Stimulated activated CD4-positive, alpha-beta T cell treated with anti-CD3 and anti-CD28 coated beads, Interleukin-12 subunit alpha, Interleukin-12 subunit beta, amount 100 ng/mL, for 4 hours (primary cell): Measurements from ENCODE around the gene SARDH.
A peak's percentile ranks its signal among the peaks of the same experiment; 100 is the strongest.

Experiments
- DNase-seq: peaks from one replicate; pipeline ENCODE4 v3.0.0-alpha.2; 2020

The SARDH gene, protein sequence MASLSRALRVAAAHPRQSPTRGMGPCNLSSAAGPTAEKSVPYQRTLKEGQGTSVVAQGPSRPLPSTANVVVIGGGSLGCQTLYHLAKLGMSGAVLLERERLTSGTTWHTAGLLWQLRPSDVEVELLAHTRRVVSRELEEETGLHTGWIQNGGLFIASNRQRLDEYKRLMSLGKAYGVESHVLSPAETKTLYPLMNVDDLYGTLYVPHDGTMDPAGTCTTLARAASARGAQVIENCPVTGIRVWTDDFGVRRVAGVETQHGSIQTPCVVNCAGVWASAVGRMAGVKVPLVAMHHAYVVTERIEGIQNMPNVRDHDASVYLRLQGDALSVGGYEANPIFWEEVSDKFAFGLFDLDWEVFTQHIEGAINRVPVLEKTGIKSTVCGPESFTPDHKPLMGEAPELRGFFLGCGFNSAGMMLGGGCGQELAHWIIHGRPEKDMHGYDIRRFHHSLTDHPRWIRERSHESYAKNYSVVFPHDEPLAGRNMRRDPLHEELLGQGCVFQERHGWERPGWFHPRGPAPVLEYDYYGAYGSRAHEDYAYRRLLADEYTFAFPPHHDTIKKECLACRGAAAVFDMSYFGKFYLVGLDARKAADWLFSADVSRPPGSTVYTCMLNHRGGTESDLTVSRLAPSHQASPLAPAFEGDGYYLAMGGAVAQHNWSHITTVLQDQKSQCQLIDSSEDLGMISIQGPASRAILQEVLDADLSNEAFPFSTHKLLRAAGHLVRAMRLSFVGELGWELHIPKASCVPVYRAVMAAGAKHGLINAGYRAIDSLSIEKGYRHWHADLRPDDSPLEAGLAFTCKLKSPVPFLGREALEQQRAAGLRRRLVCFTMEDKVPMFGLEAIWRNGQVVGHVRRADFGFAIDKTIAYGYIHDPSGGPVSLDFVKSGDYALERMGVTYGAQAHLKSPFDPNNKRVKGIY

DNA sequence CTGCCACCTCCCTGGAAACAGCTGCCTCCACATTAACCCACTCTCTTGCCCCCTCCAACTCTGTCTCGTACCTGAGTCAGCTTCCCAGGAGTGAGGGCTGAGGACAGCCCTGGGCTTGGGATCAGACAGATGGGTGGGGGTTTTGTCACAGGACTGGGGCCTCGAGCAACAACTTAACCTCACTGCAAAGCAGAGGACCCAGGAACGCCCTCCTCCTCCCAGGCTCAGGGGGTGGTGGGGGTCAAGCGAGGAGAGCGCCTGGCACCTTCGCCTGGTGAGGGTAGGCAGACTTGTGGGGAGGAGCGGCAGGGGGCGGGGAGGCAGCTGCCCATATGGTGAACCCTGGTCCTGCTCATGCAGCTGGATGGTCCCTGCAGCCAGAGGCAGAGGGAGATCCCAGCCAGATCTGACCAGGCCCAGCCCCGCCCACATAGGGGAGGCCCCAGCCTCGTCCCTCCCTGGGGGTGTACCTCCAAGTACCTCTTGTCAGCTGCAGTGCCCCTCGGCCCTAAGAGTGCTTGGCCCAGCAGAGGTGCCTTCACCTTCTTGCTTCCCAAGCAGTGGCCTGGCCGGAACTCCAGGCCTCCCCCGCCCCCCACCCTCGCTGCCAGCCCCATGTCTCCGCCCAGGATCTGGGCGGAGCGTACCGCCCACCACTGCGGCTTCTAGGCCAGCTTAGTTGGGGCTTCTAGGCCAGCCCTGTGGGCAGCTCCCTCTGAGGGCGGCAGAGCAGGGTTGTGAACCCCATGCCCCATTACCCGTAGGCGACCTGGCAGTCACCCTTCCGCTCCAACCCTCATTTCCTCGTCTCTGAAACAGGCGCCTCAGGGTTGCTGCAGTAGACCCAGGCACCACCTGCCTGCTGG lies at the start of gene SARDH:
TSS of gene SARDH (minus strand) at position 579 of the 866 bp plus-strand sequence. CDS start 4,179 bp downstream, outside the sequence.
- DNase-seq, result peak; percentile 30

DNA sequence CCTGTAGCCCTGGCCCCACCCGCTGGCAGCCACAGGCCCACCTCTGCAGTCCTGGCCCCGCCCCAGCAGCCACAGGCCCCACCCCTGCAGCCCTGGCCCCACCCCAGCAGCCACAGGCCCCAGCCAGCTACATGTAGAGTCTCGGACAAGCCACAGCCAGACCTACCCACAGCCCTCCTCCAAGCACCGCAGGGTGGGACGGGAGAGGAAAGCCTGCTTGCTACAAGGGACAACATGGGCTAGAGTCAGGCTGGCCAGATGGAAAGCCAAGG lies 49.5 kb upstream of the SARDH start:
- DNase-seq, result no peak

DNA sequence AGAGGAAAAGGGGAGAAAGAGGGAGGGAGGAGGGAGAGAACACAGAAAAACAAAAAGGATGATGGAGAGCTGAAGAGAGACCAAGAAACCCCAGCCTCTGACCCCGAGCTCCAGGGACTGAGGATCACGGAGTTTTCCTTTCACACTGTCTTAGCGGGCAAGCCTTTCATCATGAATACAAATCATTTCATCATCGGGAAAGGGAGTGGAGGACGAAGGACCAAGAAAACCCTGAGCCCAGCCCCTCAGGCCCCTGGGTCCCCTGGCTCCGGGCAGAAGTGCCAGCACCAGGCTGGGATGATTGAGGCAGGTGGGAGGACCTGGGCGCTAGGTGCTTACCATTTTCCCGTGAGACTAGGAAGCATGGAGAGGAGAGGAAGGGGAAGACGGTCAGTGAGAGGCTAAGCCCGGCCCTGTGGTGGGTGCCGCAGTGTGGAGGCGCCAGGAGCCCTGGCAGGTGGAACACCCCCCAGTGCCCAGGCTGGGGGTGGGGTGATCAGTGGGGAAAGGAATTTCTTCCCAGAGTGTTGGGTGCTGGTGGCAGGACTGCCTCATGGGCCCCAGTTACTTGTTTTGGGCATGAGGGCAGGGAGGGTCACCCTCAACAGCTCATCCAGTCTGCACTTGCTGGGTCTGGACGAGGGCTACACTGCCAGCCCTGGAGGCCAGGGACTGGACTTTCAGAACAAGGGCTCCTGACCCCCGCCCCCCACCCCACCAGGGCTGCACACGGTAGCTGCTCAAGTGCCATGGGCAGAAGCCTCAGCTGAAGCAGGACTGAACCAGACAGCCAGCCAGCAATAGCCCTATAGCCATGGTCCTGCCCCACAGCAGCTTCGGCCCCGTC lies 49.0 kb upstream of the SARDH start:
- DNase-seq, result no peak

DNA sequence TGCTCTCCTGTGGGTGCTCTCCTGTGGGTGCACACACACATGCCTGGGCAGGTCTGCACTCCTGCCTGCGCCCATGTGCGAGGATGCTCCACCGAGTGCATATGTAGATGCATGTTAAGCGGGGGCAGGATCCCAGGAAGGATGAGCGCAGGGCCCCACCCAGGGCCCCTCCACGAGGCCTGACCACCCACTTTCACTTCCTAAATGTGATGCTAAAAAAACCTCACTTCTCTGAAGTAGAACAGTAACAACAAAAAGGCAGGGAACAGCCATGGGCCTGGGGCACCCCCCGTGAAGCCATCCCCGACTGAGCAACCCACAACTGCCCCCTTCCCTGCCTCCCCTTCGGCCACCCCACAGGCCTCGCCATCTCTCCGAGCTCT lies 48.2 kb upstream of the SARDH start:
- no peak for DNase-seq

DNA sequence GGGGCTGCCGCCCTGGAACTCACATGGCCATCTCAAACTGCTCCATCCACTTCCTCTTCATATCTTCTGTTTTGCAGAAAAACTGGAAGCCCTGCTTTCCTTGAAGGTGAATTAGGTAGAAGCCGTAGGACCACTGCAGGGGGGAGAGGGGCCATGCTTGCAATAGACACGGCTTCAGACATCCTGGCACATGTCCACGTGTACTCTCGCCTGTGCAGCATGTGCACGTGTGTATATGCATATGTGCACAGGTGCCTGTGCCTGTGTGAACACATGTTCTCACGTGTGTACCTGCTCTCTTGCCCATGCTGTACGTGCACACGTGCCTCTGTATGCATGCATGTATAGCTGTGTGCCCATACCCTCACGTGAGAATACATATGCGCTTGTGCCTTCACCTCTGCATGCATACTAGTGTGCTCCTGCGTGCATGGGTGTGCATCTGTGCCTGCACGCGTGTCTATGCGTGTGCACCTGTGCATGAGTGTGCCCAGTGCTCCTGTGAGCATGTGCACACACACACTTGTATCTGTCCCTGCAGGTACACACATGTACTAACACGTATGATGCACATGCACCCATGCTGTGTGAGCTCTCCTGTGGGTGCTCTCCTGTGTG lies 47.7 kb upstream of the SARDH start:
- DNase-seq, result no peak

DNA sequence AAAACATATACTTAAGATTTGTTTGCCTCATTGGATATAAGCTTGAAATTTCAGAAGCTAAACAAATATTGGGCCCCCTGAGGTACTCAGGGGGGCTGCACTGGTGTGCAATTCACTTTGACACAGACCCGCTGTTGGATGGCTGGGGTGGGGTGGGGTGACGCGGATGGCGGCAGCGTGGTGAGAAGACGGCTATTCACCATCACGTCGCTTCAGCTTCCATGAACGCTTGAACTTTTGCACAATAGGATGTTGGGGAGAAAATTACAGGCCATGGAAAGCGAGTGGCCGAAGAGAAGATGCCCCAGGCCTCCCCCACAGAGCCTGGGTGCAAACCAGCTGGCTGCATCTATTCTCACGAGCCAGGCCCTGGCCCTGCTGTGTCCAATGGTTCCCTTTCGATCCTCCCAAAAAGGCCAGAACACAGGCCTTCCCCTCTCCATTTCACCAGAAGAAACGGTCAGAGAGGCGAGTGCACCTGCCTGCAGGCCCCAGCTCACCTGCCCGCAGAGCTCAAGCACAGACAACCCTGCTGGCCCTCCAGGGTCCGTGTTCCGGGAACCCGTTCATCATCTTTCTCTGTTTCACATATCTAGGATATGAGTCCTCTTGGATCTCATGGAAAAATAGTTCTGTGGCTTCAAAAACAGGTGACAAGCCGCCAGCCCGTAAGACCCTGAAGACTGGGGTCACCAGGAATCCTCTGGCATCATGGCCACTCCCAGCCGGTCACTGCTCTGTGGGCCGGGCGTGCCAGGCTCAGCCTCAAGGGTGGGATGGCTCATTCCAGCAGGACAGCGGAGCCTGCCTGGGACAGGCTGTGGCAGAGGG lies 46.8 kb upstream of the SARDH start:
- DNase-seq, result no peak

DNA sequence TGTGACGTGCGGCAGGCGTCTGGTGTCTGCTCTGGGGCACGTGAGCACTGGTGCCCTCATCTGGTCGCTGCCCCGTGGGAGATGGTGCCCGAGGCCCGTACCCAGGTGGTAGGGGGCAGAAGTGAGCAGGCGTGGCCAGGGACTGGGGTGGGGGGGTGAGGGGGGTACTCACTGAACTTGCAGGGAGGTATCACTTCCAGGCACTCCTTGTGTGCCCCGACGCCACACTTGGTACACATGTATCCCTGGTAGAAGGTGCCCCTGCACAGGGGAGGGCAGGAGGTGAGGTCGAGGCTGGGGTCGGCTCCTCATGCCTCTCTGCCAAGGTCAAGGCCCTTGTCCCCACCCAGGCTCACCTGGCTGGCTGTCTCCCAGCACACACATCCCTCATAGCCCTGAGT lies 45.2 kb upstream of the SARDH start:
- DNase-seq, result no peak

DNA sequence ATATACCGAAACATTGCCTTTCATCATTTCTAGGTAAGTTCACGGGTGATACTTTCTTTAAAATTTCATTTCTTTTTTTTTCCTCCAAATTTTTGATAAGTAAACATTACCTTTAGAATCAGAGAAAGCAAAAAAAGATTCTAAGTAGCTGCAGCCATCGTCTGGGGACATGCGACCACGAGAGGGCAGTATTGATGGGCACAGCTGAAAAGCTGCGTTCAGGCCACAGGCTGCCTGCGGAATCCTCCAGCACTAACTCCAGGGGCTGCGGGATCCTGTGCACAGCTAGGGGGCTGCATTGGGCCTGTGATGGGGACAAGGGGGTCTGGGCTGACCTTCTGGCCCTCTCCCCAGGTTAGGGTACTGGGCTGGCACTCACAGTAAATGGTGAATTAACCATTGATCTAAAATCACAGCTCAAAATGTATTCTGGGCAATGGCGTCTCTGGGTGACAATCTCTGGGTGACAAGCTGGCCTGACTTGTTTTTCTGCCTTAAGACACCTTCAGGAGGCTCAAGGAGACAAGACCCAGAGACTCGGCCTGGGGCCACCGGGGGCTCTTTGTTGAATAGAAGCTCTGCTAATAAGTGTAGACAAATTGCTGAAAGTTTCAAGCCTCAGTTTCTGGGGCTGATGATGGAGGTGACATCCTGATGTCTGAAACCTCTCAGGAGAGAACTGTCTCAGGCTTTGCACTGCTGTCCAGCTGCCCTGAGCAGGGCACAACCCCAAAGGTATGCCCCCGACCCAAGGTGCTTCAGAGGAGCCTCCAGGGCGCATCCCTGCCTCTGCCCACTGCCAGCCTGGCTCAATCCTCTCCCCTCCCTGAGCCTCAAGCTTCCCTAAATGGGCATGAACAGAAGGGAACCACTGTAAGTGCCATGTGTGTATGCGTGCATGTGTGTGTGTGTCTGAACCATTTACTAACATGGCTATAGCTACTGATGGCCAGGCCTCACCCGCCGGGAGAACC lies 44.3 kb upstream of the SARDH start:
- peak; percentile 68 for DNase-seq

DNA sequence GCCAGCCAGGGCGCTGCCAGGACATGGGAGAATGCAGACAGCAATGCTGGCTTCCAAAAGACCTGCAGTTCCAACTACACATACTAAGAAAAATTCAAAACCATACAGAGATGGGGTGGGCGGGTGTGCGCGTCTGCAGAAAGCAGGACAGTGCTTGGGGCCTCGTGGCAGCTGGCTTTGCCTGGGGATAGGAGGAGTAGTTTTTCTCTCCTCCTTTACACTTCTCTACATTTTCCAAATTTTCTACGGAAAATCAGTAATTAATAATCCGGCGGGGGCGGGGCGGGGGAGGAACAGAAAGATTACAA lies 43.6 kb upstream of the SARDH start:
- DNase-seq, result no peak

DNA sequence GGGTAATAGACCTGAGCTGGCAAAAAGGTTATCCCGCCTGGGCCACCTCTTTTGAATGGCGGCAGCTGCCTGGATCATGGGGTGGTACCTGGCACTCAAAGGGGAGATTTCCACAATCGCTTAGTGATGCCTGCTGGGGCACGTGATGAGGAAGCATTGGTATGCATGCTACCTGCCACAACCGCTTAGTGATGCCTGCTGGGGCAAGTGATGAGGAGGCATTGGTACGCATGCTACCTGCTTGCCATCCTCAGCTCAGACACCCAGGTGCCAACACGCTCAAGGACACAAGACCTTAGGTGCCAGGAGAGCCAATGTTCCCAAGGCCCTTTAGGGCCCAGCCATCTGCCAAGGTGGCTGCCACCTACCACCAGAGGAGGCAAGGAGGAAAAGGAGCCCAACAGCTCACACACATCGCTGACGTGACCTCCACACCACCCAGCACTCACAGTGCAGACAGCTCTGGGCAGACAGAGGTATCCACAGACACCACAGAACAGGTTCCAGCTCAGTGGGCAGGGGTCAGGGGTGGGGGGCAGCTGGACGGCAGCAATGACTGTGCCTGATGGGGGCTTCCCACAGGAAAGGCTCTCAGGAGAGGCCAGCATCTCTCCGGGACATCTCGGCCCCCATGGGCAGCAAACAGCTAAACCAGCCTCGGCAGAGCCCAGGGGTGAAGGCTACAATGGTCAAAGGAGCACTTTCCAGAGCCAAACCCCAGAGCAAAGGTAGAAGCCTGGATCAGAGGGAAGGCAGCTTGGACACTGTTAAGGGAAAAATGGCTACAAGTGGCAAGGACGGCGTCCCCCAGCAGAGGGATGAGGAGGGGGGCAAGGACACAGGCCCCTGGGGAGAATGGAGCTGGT lies 43.0 kb upstream of the SARDH start:
- no peak for DNase-seq

DNA sequence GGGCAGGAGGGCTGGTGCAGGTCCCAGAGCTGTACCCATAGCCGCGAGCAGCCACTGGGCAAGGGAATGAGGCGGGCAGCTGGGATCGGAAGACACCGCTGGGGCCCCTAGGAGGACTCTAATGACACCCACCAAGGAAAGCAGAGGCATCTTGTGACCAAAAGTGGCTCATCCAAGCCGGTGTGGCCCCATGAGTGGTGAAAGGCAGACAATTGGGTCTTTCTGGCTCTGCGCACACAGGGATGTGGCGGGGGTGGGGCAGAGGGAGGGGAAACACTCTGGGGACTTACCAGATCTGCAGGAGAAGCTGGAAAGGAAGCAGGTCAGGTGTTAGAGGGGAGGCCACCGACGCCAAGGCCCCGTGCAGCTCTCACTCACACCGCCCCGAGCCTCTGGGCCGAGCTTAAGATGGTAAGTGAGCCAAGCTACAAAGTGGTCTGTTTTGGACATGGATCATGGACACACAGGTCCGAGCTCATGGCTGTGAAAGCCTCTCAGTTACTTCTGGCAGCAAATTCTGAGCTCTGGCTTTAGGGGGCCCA lies 42.3 kb upstream of the SARDH start:
- no peak for DNase-seq

DNA sequence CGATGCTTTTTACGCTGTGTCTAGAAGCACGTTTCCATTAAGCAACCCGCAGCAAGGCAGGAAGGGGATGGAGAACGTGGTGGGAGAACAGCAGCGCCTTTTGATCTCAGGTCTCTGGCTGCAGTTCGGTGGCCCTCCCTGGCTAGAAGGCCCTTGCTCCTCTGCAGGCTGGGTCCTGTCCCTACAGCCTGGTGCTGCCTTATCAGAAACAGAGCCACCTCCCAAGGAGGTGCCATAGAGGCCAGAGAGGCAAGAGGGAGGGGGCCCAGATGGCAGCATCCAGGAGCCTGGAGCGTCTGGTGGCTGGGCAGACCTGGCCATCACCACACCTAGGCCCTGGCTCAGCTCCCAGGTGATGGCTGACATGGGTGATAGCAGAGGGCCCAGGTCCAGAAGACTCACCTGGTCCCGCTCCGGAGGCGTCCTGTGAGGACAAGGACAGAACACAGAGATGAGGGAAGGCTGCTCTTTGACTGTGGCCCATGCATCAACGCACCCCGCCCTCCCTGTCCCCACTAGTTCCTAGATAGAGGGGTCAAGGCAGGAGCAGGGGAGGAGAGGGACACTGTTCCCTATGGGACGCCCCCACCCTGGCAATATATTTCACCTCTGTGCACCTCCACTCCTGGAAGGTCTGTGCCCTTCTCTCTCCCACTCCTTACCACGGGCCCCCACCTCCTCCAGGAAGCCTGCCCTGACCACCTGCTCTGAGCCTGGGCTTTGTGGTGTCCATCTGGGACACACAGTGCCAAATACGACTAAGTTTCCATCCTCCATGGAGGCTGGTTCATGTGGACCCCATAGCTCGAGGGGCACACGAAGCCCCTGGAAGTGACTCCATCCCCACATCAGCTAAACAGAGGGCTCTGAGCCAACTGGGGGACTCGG lies 41.6 kb upstream of the SARDH start:
- DNase-seq, result no peak

DNA sequence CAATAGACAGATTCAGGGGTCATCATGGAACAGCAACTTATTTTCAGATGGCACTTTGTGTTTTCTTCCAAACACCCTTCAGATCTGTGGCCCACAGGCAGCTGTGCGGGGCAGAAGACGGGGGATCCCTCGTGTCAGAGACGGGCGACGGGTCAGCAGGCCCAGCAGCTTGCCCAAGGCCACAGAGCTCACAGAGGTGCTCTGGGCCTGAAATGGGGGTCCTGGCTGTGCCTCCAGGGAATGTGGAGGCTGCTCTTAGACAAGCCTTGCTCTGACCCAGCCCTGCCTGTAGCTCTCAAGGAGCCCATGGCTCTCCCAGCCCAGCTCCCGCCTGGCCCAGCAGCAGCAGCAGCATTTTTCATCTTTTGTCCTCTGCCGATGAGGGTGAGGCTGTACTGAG lies 40.9 kb upstream of the SARDH start:
- no peak for DNase-seq

DNA sequence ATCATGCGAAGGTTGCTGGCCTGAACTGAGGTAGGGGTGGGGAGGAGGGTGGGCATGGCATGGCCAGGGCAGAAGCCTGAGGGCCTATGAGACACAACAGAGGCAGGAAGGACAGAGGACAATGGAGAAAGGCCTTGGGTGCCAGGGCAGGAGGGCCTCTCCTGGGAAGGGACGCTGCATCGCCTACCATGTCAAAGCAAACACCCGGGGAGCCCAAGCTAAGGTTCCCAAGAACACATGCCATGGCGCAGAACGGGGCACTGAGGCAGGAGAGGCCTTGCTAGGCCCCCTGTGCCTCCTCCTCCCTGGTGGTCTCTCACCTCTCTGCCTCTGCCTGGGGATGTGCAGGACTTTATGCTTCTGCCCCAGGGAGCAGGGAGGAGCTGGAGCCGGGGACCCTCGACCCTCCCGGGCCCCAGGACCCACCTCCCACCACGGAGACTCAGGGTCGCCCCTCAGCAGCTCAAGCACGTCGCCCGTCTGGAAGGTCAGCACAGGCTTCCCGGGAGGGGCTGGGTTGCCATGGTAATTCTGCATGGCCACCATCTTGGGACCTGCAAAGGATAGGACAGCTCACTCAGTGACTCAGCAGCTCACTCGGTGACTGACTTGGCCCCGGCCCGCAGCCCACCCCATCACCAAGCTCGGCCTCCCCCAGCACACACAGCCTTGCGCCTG lies 40.3 kb upstream of the SARDH start:
- no peak for DNase-seq

DNA sequence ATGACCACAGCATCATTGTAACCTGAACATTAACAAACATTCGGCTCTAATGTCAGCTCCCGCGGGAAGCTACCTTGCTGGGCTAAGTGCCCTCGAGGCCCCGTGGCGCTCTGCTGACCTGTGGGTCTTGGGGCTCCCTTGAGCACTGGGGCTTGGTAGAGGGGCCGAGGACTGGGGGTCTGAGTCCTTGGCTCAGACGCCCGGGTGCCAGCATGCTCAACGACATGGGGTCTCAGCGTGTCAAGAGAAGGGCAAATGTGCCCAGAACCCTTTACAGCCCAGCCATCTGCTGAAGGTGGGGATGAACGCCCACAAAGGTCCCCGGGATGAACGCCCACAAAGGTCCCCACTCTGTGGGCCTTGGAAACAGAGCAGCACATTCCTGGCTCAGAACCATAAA lies 39.7 kb upstream of the SARDH start:
- no peak for DNase-seq

DNA sequence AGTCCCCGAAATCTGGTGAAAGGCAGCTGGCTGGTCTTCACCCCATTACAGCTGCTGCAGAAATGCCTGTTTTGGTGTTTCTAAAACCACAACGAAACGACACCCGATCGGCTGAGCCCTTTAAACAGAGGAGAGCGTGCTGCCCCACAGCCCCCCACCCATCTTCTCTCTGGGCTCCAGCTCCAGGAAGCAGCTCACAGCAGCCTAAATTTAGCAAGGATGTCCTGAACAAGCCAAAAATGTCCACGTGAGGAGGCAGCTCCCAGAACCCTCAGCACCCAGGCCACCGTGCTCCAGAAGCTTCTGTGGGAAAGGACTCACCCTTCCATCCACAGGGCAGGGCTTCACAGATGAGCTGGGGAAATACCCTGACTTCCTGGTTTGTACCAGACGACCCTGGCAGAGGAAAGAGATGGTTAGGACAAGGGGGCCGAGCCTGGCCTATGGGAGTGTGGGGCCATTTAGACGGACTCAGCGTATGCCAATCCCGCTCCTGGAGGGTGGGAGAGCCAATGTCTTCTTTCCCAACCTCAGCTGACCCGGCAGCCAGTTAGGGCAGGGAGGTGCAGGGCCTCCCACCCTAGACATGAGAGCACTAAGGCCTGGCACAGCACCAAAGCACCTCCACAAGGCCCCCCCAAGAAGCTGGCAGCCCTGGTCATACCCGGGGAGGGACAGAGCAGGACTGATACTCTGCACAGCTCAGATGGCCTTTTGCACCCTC lies 39.1 kb upstream of the SARDH start:
- no peak for DNase-seq
